Measurements from ENCODE around the gene NEB. TPM values are rescaled to one million over a fixed set of nuclear protein-coding genes. Genes with fewer than 3 reads are reported as not detected.

Gene NEB
- total and polyA plus RNA-seq, 2 of the 4 experiments (the other 2 are of a cell fraction): under 0.01 TPM; not detected in 1

GRCh38 chr2:151465771-151466170 is 268.5 kb downstream of the NEB start:
- WGBS, 2 experiments (ENCODE audit: extremely low coverage in 2 of 2, insufficient read length in 1 of 2): no CpG with 5 or more reads among the region's 3 CpGs
- Histone ChIP-seq H3K4me3 (ENCODE audit: insufficient read depth, low read depth, low read length) (no peak overlapping the region), H2BK15ac (ENCODE audit: low read depth, low read length) (no peak overlapping the region), H3K36me3 (ENCODE audit: control insufficient read depth, insufficient read depth, low read length) (peaks cover 35% of the 10 kb centered on the region), H2AK9ac (replicated peaks; ENCODE audit: low read depth, low read length, poor library complexity) (no peak overlapping the region), H4K8ac (ENCODE audit: low read depth in 2 of 2, low read length in 2 of 2) (no peak overlapping the region), H3K23ac (ENCODE audit: low read depth, low read length) (no peak overlapping the region), H4K5ac (ENCODE audit: low read depth, low read length) (no peak overlapping the region), H3K4me1 (ENCODE audit: control insufficient read depth, insufficient read depth, low read length) (no peaks in the 10 kb centered on the region), H3K27me3 (ENCODE audit: control insufficient read depth, insufficient read depth, low read length) (no peaks in the 10 kb centered on the region), H3K14ac (replicated peaks; ENCODE audit: low read depth, low read length) (no peak overlapping the region), H3K79me1 (ENCODE audit: low read depth in 1 of 2, low read length in 2 of 2) (peaks cover 0 to 9% of the 10 kb centered on the region in 2 experiments; a peak in 3 of 4 replicates), H3K4me2 (ENCODE audit: low read depth, low read length) (no peak overlapping the region), H3K9me3 (ENCODE audit: control insufficient read depth, insufficient read depth, low read length) (no peaks in the 10 kb centered on the region), H2BK120ac (ENCODE audit: low read depth, low read length) (no peak overlapping the region), H3K4ac (ENCODE audit: low read depth, low read length) (no peak overlapping the region), H3K27ac (ENCODE audit: insufficient read depth, low read length) (no peak overlapping the region), H3K56ac (ENCODE audit: extremely low read depth, insufficient read depth, low read length) (no peak overlapping the region), H2BK5ac (ENCODE audit: low read depth, low read length, poor library complexity, severe bottlenecking) (no peak overlapping the region), H4K91ac (ENCODE audit: insufficient read depth, low read depth, low read length) (no peak overlapping the region), H2AFZ (replicated peaks; ENCODE audit: low read length, poor library complexity) (no peak overlapping the region), H4K20me1 (ENCODE audit: insufficient read depth, low read length) (no peaks in the 10 kb centered on the region), H3K18ac (ENCODE audit: low read depth, low read length) (no peak overlapping the region), H3K9ac (ENCODE audit: low read depth, low read length) (no peak overlapping the region), H2BK20ac (ENCODE audit: low read depth, low read length) (no peak overlapping the region), H3K9me1 (ENCODE audit: insufficient read depth, low read length) (no peaks in the 10 kb centered on the region), H2AK5ac (ENCODE audit: low read depth, low read length) (no peak overlapping the region)
- dilution Hi-C loops (cut with HindIII; ENCODE audit: low sequenced_read_pairs, unreplicated experiment): no loop called here
- no peak for ATAC-seq (ENCODE audit: low read depth)
- ChIA-PET CTCF (no interaction called here), POLR2A (ENCODE audit: unreplicated experiment) (no interaction called here)
- BruUV-seq (replicated peaks): no TSS peak
- in situ Hi-C loops (cut with MboI; ENCODE audit: low sequenced_read_pairs): loop anchor here (25.0 kb wide), 1 partner anchor 1197 kb away; no protein-coding TSS in a partner anchor
- no peak for DNase-seq
- intact Hi-C loops (cut with micrococcal nuclease): no loop called here
- no peak for TF ChIP-seq MXI1 (IDR thresholded peaks at IDR 0.05; ENCODE audit: borderline replicate concordance, low read depth, low read length)
- TF ChIP-seq FOS (IDR thresholded peaks at IDR 0.05; ENCODE audit: low read depth, low read length): no peak
- TF ChIP-seq USF2 (IDR thresholded peaks at IDR 0.05; ENCODE audit: low read depth, low read length): no peak
- no peak for TF ChIP-seq NFE2L2 (IDR thresholded peaks at IDR 0.05; ENCODE audit: low read depth, low read length)
- TF ChIP-seq POLR2A (IDR thresholded peaks at IDR 0.05; ENCODE audit: low read depth, low read length): no peak
- TF ChIP-seq BHLHE40 (IDR thresholded peaks at IDR 0.05; ENCODE audit: low read depth, low read length): no peak
- no peak for TF ChIP-seq MAZ (IDR thresholded peaks at IDR 0.05; ENCODE audit: borderline replicate concordance, low read depth, low read length)
- TF ChIP-seq RAD21 (IDR thresholded peaks at IDR 0.05; ENCODE audit: low read length): no peak

All from IMR-90 (cell line).